ENCODE results near the gene PCDH9. TPM values are rescaled to one million over a fixed set of nuclear protein-coding genes. Genes with fewer than 3 reads are reported as not detected.

PCDH9 gene, protein sequence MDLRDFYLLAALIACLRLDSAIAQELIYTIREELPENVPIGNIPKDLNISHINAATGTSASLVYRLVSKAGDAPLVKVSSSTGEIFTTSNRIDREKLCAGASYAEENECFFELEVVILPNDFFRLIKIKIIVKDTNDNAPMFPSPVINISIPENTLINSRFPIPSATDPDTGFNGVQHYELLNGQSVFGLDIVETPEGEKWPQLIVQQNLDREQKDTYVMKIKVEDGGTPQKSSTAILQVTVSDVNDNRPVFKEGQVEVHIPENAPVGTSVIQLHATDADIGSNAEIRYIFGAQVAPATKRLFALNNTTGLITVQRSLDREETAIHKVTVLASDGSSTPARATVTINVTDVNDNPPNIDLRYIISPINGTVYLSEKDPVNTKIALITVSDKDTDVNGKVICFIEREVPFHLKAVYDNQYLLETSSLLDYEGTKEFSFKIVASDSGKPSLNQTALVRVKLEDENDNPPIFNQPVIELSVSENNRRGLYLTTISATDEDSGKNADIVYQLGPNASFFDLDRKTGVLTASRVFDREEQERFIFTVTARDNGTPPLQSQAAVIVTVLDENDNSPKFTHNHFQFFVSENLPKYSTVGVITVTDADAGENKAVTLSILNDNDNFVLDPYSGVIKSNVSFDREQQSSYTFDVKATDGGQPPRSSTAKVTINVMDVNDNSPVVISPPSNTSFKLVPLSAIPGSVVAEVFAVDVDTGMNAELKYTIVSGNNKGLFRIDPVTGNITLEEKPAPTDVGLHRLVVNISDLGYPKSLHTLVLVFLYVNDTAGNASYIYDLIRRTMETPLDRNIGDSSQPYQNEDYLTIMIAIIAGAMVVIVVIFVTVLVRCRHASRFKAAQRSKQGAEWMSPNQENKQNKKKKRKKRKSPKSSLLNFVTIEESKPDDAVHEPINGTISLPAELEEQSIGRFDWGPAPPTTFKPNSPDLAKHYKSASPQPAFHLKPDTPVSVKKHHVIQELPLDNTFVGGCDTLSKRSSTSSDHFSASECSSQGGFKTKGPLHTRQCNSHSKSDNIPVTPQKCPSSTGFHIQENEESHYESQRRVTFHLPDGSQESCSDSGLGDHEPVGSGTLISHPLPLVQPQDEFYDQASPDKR (N-terminal part only)
- total RNA-seq (ENCODE audit: low replicate concordance) = 12.8 and 20.2 TPM in 2 replicates
- long read RNA-seq, full-length matches to known transcripts = 55 of 65 reads
- long read RNA-seq, partial matches to known transcripts = 0 of 65 reads
- long read RNA-seq, other reads (novel, unspliced or antisense) = 10 of 65 reads

- no peak for TF ChIP-seq CTCF (conservative IDR thresholded peaks at IDR 0.05)
- H3K4me1 Mint-ChIP-seq (ENCODE audit: unreplicated experiment) = peaks cover 15% of the 10 kb centered on the region
- H3K27ac Mint-ChIP-seq = no peak within 1 kb of the TSS
- H3K36me3 Mint-ChIP-seq = peaks cover 17% of the 10 kb centered on the region
- DNase-seq (ENCODE audit: extremely low spot score, unreplicated experiment) = no peak
- H3K27me3 Mint-ChIP-seq = peaks cover 7% of the 10 kb centered on the region
- H3K4me3 Mint-ChIP-seq = no peak within 1 kb of the TSS
- no peaks in the 10 kb centered on the region for H3K9me3 Mint-ChIP-seq
Observed at GRCh38 chr13:67229481-67230403, at the start of gene PCDH9. TSS of gene PCDH9 (minus strand) at chr13:67230336. CDS start at chr13:67228440, 1,896 bp downstream.

DNA sequence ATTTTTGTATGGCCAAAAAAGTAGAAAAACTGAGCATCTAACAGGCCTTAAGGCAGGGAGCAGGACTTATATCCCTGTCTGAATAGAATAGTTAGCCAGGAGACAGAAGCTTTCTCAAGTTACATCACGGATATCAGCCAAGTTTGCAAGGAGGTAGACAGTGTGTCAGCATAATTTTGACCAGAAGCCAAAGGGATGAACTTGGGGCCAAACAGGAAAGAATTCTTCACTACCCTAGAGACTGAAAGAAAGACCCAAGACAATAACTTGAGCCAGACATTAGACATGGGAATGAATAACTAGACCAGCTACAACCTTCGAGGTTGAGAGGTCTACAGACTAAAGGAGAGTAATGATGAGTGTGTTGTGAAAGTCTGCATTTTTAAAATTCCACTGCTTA lies 48.1 kb upstream of the PCDH9 start:
- DNase-seq (ENCODE audit: extremely low spot score, unreplicated experiment) = no peak
- Mint-ChIP-seq H3K27ac (no peak overlapping the region), H3K9me3 (peaks cover 4% of the 10 kb centered on the region), H3K4me1 (ENCODE audit: unreplicated experiment) (no peaks in the 10 kb centered on the region), H3K4me3 (no peak overlapping the region), H3K27me3 (no peaks in the 10 kb centered on the region), H3K36me3 (no peaks in the 10 kb centered on the region)
- no peak for TF ChIP-seq CTCF (conservative IDR thresholded peaks at IDR 0.05)

GRCh38 chr13:67277581-67277980 lies 47.4 kb upstream of the PCDH9 start:
- no peaks in the 10 kb centered on the region for H3K27me3 Mint-ChIP-seq
- no peaks in the 10 kb centered on the region for H3K4me1 Mint-ChIP-seq (ENCODE audit: unreplicated experiment)
- no peak overlapping the region for H3K27ac Mint-ChIP-seq
- no peak for TF ChIP-seq CTCF (conservative IDR thresholded peaks at IDR 0.05)
- no peaks in the 10 kb centered on the region for H3K36me3 Mint-ChIP-seq
- peaks cover 4% of the 10 kb centered on the region for H3K9me3 Mint-ChIP-seq
- no peak overlapping the region for H3K4me3 Mint-ChIP-seq
- no peak for DNase-seq (ENCODE audit: extremely low spot score, unreplicated experiment)

GRCh38 chr13:67275351-67275960 lies 45.3 kb upstream of the PCDH9 start:
- no peak overlapping the region for H3K27ac Mint-ChIP-seq
- H3K4me3 Mint-ChIP-seq = no peak overlapping the region
- TF ChIP-seq CTCF (conservative IDR thresholded peaks at IDR 0.05) = no peak

More at GRCh38 chr13:67275351-67275960, 45.3 kb upstream of the PCDH9 start:
- Mint-ChIP-seq H3K9me3 (peaks cover 4% of the 10 kb centered on the region), H3K27me3 (no peaks in the 10 kb centered on the region), H3K4me1 (ENCODE audit: unreplicated experiment) (no peaks in the 10 kb centered on the region), H3K36me3 (no peaks in the 10 kb centered on the region)
- DNase-seq (ENCODE audit: extremely low spot score, unreplicated experiment) = no peak

Measured in type B pancreatic cell (in vitro differentiated cells).